Left lung (tissue), 10 donors: ENCODE measurements around the gene LIN37. TPM values are rescaled to one million over a fixed set of nuclear protein-coding genes. Genes with fewer than 3 reads are reported as not detected.

Source experiments
- ATAC-seq: fragments of 200-7000 bp; cut with Tn5 transposase; one replicate; pipeline ENCODE4 v1.9.1; 2020; ENCODE audit warnings: moderate library complexity
- DNase-seq, 4 donors: peaks; one replicate each; pipeline ENCODE4 v3.0.0-alpha.2; 2013 to 2020
- H3K27ac ChIP-seq, 2 donors: fragments of 200-600 bp; sonication (generic) in 1 of 2; one replicate each; pipeline versions ENCODE4 v1.5.0 to v1.8.0; 2020 to 2021
- H3K27me3 ChIP-seq, 2 donors: fragments of 200-600 bp; sonication (generic) in 1 of 2; one replicate each; pipeline versions ENCODE4 v1.5.0 to v1.8.0; 2020 to 2021
- H3K36me3 ChIP-seq, 2 donors: fragments of 200-600 bp; sonication (generic) in 1 of 2; one replicate each; pipeline versions ENCODE4 v1.5.0 to v1.8.0; 2020 to 2021
- H3K4me1 ChIP-seq, 2 donors: fragments of 200-600 bp; one replicate each; pipeline ENCODE4 v1.8.0; 2021
- H3K4me3 ChIP-seq, 2 donors: fragments of 200-600 bp; sonication (generic) in 1 of 2; one replicate each; pipeline versions ENCODE4 v1.5.0 to v1.8.0; 2020 to 2021; ENCODE audit warnings: mild to moderate bottlenecking in 1 of 2
- H3K9me3 ChIP-seq, 2 donors: fragments of 200-600 bp; sonication (generic) in 1 of 2; one replicate each; pipeline versions ENCODE4 v1.5.0 to v1.8.0; 2020 to 2021
- CTCF ChIP-seq, 2 donors: fragments of 200-600 bp; sonication (generic) in 1 of 2; IDR thresholded peaks; one replicate each; pipeline versions ENCODE4 v1.5.0 to v1.8.0; 2021; ENCODE audit warnings: antibody characterized with exemption in 2 of 2
- intact Hi-C, 2 donors: fragments of 100-400 bp; cut with DNase I; formaldehyde crosslinking; loops; one replicate each; pipeline versions ENCODE4 v1.11.2 to v1.14.2; 2022
- polyA plus RNA-seq, 6 donors: library from polyadenylated mRNA; unstranded; fragments of 120-200 nt; gene quantifications; one replicate each; pipeline ENCODE4 v1.2.1, GENCODE V29; 2013; ENCODE audit not compliant: insufficient read length in 6 of 6
- total RNA-seq, 2 donors: library from RNA; stranded (reverse); fragmentation: NEBNext Ultra II Directional; extraction: Animal tissue kit (Norgen Biotek cat#: 25700); gene quantifications; one replicate each; pipeline ENCODE4 v1.2.1, GENCODE V29; 2021
- donor health status: DM: no; HTN: yes; CAD: no.
- donor health status: DM: no; HTN: no; CAD: no.

LIN37 gene
- total and polyA plus RNA-seq, 8 donors: 6.6 to 14.5 (median 11.8) TPM

DNA sequence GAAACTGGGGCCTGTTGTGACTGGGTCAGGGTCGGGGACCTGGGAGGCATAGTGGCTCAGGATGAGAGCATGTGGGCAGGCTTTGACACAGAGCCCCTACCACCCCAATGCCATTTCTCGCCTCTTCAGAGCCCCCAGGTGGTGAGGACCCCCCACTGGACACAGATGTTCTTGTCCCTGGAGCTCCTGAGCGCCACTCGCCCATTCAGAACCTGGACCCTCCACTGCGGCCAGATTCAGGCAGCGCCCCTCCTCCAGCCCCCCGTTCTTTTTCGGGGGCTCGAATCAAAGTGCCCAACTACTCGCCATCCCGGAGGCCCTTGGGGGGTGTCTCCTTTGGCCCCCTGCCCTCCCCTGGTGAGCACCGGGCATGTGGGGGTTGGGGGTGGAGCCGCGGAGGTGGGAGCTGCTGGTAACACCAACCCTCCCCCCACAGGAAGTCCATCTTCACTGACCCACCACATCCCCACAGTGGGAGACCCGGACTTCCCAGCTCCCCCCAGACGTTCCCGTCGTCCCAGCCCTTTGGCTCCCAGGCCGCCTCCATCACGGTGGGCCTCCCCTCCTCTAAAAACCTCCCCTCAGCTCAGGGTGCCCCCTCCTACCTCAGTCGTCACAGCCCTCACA, 16.5 kb upstream of the LIN37 start:
- H3K36me3 ChIP-seq: peaks cover 0 to 100% of the 10 kb centered on the region in 2 donors

DNA sequence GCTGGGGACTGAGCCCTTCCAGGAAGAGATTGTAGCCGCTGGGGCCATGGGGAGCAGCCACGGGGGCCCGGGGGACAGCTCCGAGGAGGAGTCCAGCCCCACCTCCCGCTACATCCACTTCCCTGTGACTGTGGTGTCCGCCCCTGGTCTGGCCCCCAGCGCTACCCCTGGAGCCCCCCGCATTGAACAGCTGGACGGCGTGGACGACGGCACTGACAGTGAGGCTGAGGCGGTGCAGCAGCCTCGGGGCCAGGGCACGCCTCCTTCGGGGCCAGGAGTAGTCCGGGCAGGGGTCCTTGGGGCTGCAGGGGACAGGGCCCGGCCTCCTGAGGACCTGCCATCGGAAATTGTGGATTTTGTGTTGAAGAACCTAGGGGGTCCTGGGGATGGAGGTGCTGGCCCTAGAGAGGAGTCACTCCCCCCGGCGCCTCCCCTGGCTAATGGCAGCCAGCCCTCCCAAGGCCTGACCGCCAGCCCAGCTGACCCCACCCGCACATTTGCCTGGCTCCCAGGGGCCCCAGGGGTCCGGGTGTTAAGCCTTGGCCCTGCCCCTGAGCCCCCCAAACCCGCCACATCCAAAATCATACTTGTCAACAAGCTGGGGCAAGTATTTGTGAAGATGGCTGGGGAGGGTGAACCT, 15.7 kb upstream of the LIN37 start:
- Histone ChIP-seq H3K27ac (no peak overlapping the region), H3K27me3 (no peaks in the 10 kb centered on the region), H3K4me1 (no peaks in the 10 kb centered on the region), H3K9me3 (no peaks in the 10 kb centered on the region), H3K4me3 (no peak overlapping the region), H3K36me3 (peaks cover 0 to 100% of the 10 kb centered on the region in 2 donors)
- intact Hi-C loops: no loop called here
- no peak for TF ChIP-seq CTCF (IDR thresholded peaks at IDR 0.05)
- DNase-seq (no peak), ATAC-seq (no peak)

More for the DNA sequence above, 16.5 kb upstream of the LIN37 start:
- Histone ChIP-seq H3K4me1 (no peaks in the 10 kb centered on the region), H3K27ac (no peak overlapping the region), H3K9me3 (no peaks in the 10 kb centered on the region), H3K27me3 (no peaks in the 10 kb centered on the region), H3K4me3 (no peak overlapping the region)
- ATAC-seq (no peak), DNase-seq (no peak)
- intact Hi-C loops: no loop called here
- TF ChIP-seq CTCF (IDR thresholded peaks at IDR 0.05): no peak

GRCh38 chr19:35733180-35734125, 14.9 kb upstream of the LIN37 start:
- Histone ChIP-seq H3K36me3 (peaks cover 0 to 100% of the 10 kb centered on the region in 2 donors), H3K9me3 (no peaks in the 10 kb centered on the region), H3K27ac (no peak overlapping the region), H3K4me1 (no peaks in the 10 kb centered on the region), H3K4me3 (no peak overlapping the region), H3K27me3 (no peaks in the 10 kb centered on the region)
- DNase-seq (no peak), ATAC-seq (no peak)
- intact Hi-C loops: no loop called here
- TF ChIP-seq CTCF (IDR thresholded peaks at IDR 0.05): no peak

- intact Hi-C loops: no loop called here
- ATAC-seq: no peak
- H3K36me3 ChIP-seq: peaks cover 0 to 100% of the 10 kb centered on the region in 2 donors
- DNase-seq: no peak
- H3K27ac ChIP-seq: no peak overlapping the region
- no peaks in the 10 kb centered on the region for H3K9me3 ChIP-seq
- no peak overlapping the region for H3K4me3 ChIP-seq
- H3K27me3 ChIP-seq: no peaks in the 10 kb centered on the region
- TF ChIP-seq CTCF (IDR thresholded peaks at IDR 0.05): no peak
- peaks cover 0 to 5% of the 10 kb centered on the region in 2 donors for H3K4me1 ChIP-seq
Measured at GRCh38 chr19:35734273-35734672, 14.1 kb upstream of the LIN37 start.

- Histone ChIP-seq H3K9me3 (no peaks in the 10 kb centered on the region), H3K4me3 (no peak overlapping the region), H3K36me3 (peaks cover 0 to 95% of the 10 kb centered on the region in 2 donors), H3K27me3 (no peaks in the 10 kb centered on the region), H3K27ac (no peak overlapping the region), H3K4me1 (peaks cover 0 to 11% of the 10 kb centered on the region in 2 donors)
- intact Hi-C loops: no loop called here
- TF ChIP-seq CTCF (IDR thresholded peaks at IDR 0.05): no peak
- DNase-seq (no peak), ATAC-seq (no peak)
Measured at GRCh38 chr19:35734889-35735288, 13.5 kb upstream of the LIN37 start.
